PC-3 (cell line): ENCODE data around the gene PCDH19. TPM values are rescaled to one million over a fixed set of nuclear protein-coding genes. Genes with fewer than 3 reads are reported as not detected.

Experiments
- ATAC-seq: fragments of 200-7000 bp; cut with Tn5 transposase; 2 replicates; pipeline ENCODE4 v1.9.1; 2020; ENCODE audit warnings: mild to moderate bottlenecking, moderate library complexity
- BruUV-seq: library from RNA; stranded (reverse); fragments of 400-500 nt; replicated peaks from 2 replicates; lab custom pipeline; 2021; lab: Mats Ljungman, UMichigan
- CTCF ChIA-PET: fragments of 300-600 bp; sonication (Branson Sonifier 250); formaldehyde crosslinking; loops from one replicate; lab custom pipeline; 2022; ENCODE audit warnings: antibody characterized with exemption; lab: Charles Lee
- POLR2A ChIA-PET: fragments of 300-600 bp; sonication (Branson Sonifier 250); formaldehyde crosslinking; loops from one replicate; lab custom pipeline; 2022; ENCODE audit warnings: antibody characterized with exemption; ENCODE audit not compliant: unreplicated experiment; lab: Charles Lee
- DNase-seq: peaks from one replicate; pipeline ENCODE4 v3.0.0-alpha.2; 2015
- H2AFZ ChIP-seq: fragments of 300-600 bp; sonication (generic); 2 replicates; pipeline ENCODE4 v1.6.0; 2016; ENCODE audit warnings: antibody characterized with exemption, low read length
- H3F3A ChIP-seq: fragments of 300-600 bp; sonication (generic); one replicate; pipeline ENCODE4 v1.6.0; 2017; ENCODE audit warnings: antibody characterized with exemption, low read length, control low read depth, mild to moderate bottlenecking; ENCODE audit not compliant: unreplicated experiment
- H3K27ac ChIP-seq: fragments of 300-600 bp; sonication (generic); 2 replicates; pipeline ENCODE4 v1.5.1; 2016; ENCODE audit warnings: mild to moderate bottlenecking, low read length
- H3K27me3 ChIP-seq: fragments of 300-600 bp; sonication (generic); 2 replicates; pipeline ENCODE4 v1.6.1; 2016; ENCODE audit warnings: low read length, mixed read lengths
- H3K36me3 ChIP-seq: fragments of 300-600 bp; sonication (generic); 2 replicates; pipeline ENCODE4 v1.6.1; 2016; ENCODE audit warnings: low read depth, mixed run types, low read length, mixed read lengths
- H3K4me1 ChIP-seq: fragments of 300-600 bp; sonication (generic); 2 replicates; pipeline ENCODE4 v1.5.1; 2016; ENCODE audit warnings: low read length; ENCODE audit not compliant: insufficient read depth
- H3K4me2 ChIP-seq: fragments of 300-600 bp; sonication (generic); 2 replicates; pipeline ENCODE4 v1.6.0; 2016; ENCODE audit warnings: low read length
- H3K4me3 ChIP-seq: fragments of 300-600 bp; sonication (generic); 2 replicates; pipeline ENCODE4 v1.5.1; 2016; ENCODE audit warnings: mild to moderate bottlenecking, low read length, mixed read lengths
- H3K79me2 ChIP-seq: fragments of 300-600 bp; sonication (generic); 2 replicates; pipeline ENCODE4 v1.6.1; 2017; ENCODE audit warnings: low read length, mixed read lengths
- H3K9ac ChIP-seq: fragments of 300-600 bp; sonication (generic); 2 replicates; pipeline ENCODE4 v1.6.0; 2016; ENCODE audit warnings: mild to moderate bottlenecking, low read length
- H3K9me2 ChIP-seq: fragments of 300-600 bp; sonication (generic); replicated peaks from 2 replicates; pipeline ENCODE4 v1.6.1; 2016; ENCODE audit warnings: mixed run types, low read length, mixed read lengths
- H3K9me3 ChIP-seq: fragments of 300-600 bp; sonication (generic); 2 replicates; pipeline ENCODE4 v1.6.1; 2016; ENCODE audit warnings: low read length, mixed read lengths
- H4K20me1 ChIP-seq: fragments of 300-600 bp; sonication (generic); 2 replicates; pipeline ENCODE4 v1.6.1; 2016; ENCODE audit warnings: low read length, mixed read lengths
- CTCF ChIP-seq: fragments of 300-600 bp; sonication (generic); conservative IDR thresholded peaks from 2 replicates; pipeline ENCODE4 v1.5.1; 2017; ENCODE audit warnings: antibody characterized with exemption, low read depth, mild to moderate bottlenecking, low read length
- EZH2 ChIP-seq: fragments of 300-600 bp; sonication (generic); IDR thresholded peaks from one replicate; pipeline ENCODE4 v1.6.1; 2017; ENCODE audit warnings: antibody characterized with exemption, mild to moderate bottlenecking, low read length; ENCODE audit not compliant: unreplicated experiment
- EZH2phosphoT487 ChIP-seq: fragments of 300-600 bp; sonication (generic); IDR thresholded peaks from 2 replicates; pipeline ENCODE4 v1.6.1; 2018; ENCODE audit warnings: mild to moderate bottlenecking, antibody characterized with exemption, low read length, borderline replicate concordance
- intact Hi-C: fragments of 100-400 bp; cut with micrococcal nuclease; formaldehyde crosslinking; loops from 2 replicates; pipeline ENCODE4 v1.9.0; 2023
- total RNA-seq: library from RNA; depleted of rRNA; stranded (reverse); fragments of >200 nt; gene quantifications from 2 replicates; pipeline ENCODE4 v1.2.3, GENCODE V29; 2014

PCDH19 gene
- total RNA-seq, 1 experiment from 2014 or later, result not detected

DNA sequence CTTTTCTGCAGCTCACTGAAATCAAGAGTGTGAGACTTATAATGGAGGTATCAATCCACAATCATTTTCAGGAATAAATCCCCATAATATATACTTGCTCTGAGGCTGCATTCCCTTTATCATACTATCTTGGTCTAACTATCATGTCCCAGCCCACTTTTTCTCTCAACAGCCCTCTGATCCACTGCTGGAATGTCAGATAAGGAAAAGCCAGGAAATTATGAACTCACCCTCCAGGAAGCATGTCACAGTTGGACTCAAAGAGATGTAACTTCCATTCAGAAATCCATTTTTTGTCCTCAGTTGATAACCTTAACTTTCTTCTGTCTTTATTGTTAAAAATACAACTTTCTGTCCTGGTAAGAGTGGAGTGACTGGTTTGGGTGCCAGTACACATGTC, 144.9 kb downstream of the PCDH19 start:
- H3K9me3 ChIP-seq, result no peaks in the 10 kb centered on the region
- H3K9me2 ChIP-seq, result no peaks in the 10 kb centered on the region
- intact Hi-C loops, result no loop called here
- no peak overlapping the region for H3K27ac ChIP-seq
- H2AFZ ChIP-seq, result no peak overlapping the region
- TF ChIP-seq CTCF (no peak), EZH2phosphoT487 (no peak), EZH2 (no peak)
- H3K4me1 ChIP-seq, result no peaks in the 10 kb centered on the region
- DNase-seq (no peak), ATAC-seq (no peak)
- H3K27me3 ChIP-seq, result no peaks in the 10 kb centered on the region
- no peaks in the 10 kb centered on the region for H3F3A ChIP-seq
- no TSS peak for BruUV-seq
- H4K20me1 ChIP-seq, result no peaks in the 10 kb centered on the region
- no peak overlapping the region for H3K4me2 ChIP-seq
- ChIA-PET POLR2A (no interaction called here), CTCF (no interaction called here)
- no peak overlapping the region for H3K4me3 ChIP-seq
- H3K79me2 ChIP-seq, result no peaks in the 10 kb centered on the region
- H3K9ac ChIP-seq, result no peak overlapping the region
- H3K36me3 ChIP-seq, result no peaks in the 10 kb centered on the region

DNA sequence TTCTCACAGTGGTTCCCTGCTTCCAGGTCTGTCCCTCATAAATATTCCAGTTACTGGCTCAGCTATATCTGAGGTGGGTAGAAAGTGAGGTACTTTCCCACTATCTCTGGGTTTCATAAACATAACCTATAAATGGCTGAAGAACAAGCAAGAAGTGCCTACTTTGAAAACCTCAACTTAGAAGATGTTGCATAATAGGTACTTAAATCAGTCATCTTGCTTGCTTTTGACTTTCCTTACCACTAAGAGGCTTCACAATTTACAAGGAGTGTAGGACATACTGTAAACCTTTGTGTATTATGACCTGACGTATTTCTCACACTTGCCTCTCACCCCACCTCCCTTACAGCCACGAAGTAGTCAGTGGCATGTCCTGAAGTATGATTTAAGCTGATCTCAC, 145.9 kb downstream of the PCDH19 start:
- Histone ChIP-seq H3K36me3 (no peaks in the 10 kb centered on the region), H4K20me1 (no peaks in the 10 kb centered on the region), H3K27ac (no peak overlapping the region), H3K9me3 (no peaks in the 10 kb centered on the region), H2AFZ (no peak overlapping the region), H3K9me2 (no peaks in the 10 kb centered on the region), H3K79me2 (no peaks in the 10 kb centered on the region), H3K27me3 (no peaks in the 10 kb centered on the region), H3K4me1 (no peaks in the 10 kb centered on the region), H3K4me2 (no peak overlapping the region), H3K4me3 (no peak overlapping the region), H3K9ac (no peak overlapping the region), H3F3A (no peaks in the 10 kb centered on the region)
- TF ChIP-seq EZH2phosphoT487 (no peak), EZH2 (no peak), CTCF (no peak)
- DNase-seq (no peak), ATAC-seq (no peak)
- CTCF ChIA-PET, result no interaction called here
- no TSS peak for BruUV-seq
- intact Hi-C loops, result no loop called here
- POLR2A ChIA-PET, result no interaction called here

GRCh38 chrX:100263650-100264049, 146.4 kb downstream of the PCDH19 start:
- TF ChIP-seq EZH2 (no peak), CTCF (no peak), EZH2phosphoT487 (no peak)
- intact Hi-C loops, result no loop called here

More at GRCh38 chrX:100263650-100264049, 146.4 kb downstream of the PCDH19 start:
- no peak overlapping the region for H3K27ac ChIP-seq
- ChIA-PET CTCF (no interaction called here), POLR2A (no interaction called here)
- no peak overlapping the region for H2AFZ ChIP-seq
- no TSS peak for BruUV-seq
- H3K9me3 ChIP-seq, result no peaks in the 10 kb centered on the region
- DNase-seq, result no peak
- H3K4me3 ChIP-seq, result no peak overlapping the region
- no peaks in the 10 kb centered on the region for H3K36me3 ChIP-seq
- H3K9ac ChIP-seq, result no peak overlapping the region
- H3F3A ChIP-seq, result no peaks in the 10 kb centered on the region
- no peaks in the 10 kb centered on the region for H3K27me3 ChIP-seq
- no peak for ATAC-seq
- H3K4me2 ChIP-seq, result no peak overlapping the region
- no peaks in the 10 kb centered on the region for H3K79me2 ChIP-seq
- no peaks in the 10 kb centered on the region for H4K20me1 ChIP-seq
- H3K4me1 ChIP-seq, result no peaks in the 10 kb centered on the region
- no peaks in the 10 kb centered on the region for H3K9me2 ChIP-seq
